HG02678 (cell line): ENCODE data around the gene CHRNA3.
"Not testable (repeated sequence)": the region's sequence is repeated elsewhere in the genome, so short reads cannot be mapped to it uniquely, and the experiment has no call there.

Experiments
- ATAC-seq: cut with Tn5 transposase; IDR thresholded peaks from one replicate; pipeline ENCODE4 v1.9.1; 2021; ENCODE audit warnings: mild to moderate bottlenecking, moderate library complexity; ENCODE audit not compliant: unreplicated experiment

The CHRNA3 gene

DNA sequence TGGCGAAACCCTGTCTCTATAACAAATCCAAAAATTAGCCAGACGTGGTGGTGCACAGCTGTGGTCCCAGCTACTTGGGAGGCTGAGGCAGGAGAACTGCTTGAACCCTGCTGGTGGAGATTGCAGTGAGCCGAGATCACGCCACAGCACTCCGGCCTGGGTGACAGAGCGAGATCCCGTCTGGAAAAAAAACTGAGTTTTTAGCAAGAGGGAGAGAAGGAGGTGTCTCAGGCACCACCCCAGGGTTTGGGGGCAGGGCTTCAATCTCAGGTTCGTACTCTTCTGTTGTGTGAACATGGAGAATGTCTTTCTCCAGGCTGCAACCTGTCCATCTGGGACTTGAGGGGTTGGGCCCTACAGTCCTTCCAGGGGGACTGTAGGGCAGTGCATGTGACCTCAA lies 2.7 kb downstream of the CHRNA3 start:
- no peak for ATAC-seq

DNA sequence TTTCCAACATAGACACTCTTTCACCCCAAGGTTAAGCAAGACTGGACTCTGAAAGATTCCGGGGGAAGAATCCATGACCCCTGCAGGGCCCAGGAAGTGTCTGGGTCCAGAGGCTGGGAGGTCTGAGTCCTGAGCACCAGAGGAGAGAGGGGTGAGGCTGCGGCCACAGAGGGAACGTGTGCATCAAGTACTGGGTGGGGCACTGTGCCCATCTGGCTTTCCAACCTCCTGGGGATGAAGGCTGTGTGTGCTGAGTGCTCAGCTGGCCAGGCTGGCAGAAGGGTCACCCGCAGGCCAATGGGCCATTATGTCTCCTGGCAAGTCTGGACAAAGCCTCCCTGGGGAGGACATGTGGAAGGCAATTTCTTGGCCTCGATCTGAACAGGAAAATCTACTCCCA lies 3.3 kb downstream of the CHRNA3 start:
- ATAC-seq, result no peak

DNA sequence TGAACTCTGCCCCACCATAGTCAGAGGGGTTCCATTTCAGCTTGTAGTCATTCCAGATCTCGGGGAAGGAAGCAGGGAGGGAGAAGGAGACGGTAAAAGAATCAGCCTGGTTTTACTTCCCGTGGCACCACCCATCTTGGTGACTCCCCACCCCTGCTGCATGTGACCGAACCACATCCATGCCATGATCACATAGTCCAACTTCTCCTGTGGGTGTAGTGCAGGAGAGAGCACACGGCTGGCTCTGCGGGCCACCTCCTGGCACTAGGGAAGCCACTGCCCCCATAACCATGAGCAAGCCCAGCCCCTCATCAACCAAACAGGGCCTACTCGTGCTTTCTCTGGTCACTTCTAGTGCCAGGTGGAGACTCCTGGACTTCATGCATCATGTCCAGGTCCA lies 3.7 kb downstream of the CHRNA3 start:
- ATAC-seq, result no peak

DNA sequence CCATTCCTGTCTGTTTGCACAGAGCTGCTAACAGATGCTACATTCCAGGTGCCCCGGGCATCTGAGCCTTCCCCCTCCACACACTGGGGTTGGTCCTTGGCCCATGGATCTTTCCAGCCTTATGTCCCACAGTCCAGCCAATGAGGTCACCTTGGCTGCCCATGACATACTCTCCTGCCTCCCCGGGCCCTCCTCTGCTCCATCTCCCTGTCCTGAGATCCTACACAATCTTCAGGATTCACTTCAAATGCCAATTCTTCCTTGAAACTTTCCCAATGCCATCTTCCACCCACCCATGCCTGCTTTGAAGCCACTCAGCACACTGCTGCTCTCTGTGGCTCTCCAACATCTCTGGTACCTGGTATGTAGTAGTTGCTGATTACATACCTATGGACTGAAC lies 4.3 kb downstream of the CHRNA3 start:
- no peak for ATAC-seq

DNA sequence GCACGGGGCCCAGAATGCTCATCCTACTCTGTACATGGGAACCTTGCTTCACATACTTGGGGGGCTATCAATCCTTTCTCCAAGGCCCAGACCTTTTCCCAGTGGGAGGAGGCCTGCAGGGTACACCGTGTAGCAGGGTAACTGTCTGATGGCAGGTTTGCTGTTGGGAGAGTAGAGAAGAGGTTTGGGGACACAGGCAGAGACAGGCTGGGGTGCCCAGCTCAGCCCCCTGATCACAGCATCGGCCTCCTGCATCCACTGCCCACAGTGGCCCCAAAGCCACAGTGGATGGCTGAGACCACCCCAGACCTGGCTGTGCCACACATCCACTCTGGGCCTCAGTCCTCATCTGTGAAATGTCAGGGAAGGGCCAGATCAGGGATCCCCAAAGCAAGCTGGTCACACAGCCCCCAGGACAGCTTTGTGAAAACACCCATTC lies 5.6 kb downstream of the CHRNA3 start:
- no peak for ATAC-seq

DNA sequence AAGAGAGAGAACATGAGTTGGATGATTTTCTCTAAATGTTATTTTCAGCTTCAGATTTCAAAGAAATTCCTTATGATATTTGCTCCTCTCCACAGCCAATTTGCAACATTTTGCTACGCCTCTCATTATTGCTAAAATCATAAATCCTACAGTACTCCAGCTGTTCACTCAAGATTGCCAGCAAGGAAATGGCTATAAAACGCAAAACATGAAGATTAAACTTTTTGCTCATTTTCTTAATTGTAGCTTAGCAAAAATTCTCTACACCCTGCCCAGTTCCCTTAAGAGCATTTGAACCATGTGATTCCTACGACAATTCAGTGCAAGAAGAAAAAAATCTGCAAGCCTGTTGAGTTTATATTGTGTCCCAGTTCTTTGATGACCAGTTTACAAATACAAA lies 6.8 kb downstream of the CHRNA3 start:
- ATAC-seq, result no peak

DNA sequence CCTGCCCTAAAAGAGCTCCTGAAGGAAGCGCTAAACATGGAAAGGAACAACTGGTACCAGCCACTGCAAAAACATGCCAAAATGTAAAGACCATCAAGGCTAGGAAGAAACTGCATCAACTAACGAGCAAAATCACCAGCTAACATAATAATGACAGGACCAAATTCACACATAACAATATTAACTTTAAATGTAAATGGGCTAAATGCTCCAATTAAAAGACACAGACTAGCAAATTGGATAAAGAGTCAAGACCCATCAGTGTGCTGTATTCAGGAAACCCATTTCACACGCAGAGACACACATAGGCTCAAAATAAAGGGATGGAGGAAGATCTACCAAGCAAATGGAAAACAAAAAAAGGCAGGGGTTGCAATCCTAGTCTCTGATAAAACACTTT lies 11.2 kb downstream of the CHRNA3 start:
- ATAC-seq, result not testable (repeated sequence)

DNA sequence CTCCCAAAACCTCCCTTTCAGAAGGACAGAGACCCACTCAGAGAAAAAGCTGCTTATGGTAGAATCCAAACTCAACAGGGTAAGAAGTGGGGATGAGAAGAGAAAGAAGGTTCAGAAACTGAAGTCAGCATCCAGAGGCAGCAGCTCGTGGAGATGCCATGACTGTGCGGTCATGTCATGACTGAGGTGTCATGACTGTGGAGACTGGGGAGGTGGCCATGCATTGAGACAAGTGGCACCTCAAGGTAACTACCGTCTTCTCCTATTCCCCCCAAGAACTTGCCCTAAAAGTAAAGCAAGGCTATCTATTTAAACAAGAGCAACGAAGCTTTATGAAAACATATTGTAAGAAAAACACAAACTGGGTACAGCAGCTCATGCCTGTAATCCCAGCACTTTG lies 15.1 kb downstream of the CHRNA3 start:
- no peak for ATAC-seq

DNA sequence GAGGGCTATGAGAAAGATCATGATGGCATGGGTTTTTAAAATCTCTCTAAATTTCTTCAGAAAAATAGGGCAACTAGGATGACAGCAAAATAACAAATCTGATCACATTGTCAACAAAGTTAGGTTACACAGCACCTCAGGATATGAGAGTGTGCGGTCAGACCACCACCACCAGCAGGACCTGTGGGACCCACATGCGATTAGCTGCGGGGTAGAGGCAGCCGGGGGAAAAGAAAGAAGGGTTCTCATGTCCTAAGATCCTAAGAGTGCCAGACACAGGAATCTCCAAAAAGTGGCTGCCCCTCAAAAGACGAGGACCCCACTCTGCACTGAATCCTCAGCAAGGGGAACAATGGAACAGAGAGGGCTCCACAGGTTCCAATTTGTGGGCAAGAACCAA lies 15.6 kb downstream of the CHRNA3 start:
- ATAC-seq, result no peak

DNA sequence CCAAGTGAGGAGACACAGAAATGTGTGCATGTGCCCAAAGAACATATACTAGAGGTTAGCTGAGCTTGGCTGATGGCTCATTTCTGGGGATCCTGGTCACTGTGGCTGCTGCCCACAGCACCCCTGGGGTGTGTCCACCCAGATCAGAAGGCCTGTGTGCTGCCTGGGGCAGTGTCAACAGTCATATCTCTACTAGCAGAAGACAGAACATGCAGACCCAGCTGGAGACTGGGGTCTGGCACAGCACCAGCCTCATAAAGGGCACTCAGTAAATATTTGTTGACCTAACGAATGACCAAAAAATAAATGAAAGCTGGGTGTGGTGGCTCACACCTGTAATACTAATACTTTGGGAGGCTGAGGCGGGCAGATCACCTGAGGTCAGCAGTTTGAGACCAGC lies 16.4 kb downstream of the CHRNA3 start:
- no peak for ATAC-seq

DNA sequence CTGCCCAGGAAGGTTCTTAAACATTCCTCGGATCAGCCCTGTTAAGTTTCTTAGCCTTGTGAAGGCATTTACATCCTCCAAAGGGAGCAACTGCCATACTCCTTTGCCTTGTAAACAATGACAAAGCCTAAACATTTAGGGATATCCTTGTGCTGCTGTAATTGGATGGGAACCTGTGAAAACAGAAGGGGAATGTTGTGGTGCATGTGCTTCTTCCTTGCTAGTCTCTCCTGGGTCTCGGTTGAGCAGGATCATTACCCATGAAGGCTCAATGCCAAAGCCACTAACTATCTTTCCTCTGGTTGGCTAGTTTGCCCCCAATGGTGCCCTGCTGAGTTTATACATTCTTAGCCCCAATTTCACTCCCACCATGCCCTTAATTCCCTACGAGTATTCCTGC lies 17.3 kb downstream of the CHRNA3 start:
- ATAC-seq, result no peak

DNA sequence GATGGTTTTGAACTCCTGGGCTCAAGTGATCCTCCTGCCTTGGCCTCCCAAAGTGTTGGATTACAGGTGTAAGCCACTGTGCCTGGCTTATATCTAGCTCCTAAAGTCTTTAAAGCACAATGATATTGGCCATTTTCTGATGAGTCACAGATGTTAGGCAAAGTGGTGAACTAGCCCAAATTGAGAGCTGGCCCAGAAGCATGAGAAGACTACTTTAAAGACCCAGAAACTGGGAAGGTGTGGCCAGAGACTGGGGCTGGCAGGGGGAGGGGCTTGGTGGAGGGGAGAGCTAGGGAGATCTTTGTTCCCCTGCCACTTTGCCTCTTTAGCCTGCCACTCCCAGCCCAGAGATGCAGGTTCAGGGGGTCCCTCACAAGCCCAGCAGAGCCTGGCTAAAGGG lies 21.6 kb downstream of the CHRNA3 start:
- no peak for ATAC-seq

DNA sequence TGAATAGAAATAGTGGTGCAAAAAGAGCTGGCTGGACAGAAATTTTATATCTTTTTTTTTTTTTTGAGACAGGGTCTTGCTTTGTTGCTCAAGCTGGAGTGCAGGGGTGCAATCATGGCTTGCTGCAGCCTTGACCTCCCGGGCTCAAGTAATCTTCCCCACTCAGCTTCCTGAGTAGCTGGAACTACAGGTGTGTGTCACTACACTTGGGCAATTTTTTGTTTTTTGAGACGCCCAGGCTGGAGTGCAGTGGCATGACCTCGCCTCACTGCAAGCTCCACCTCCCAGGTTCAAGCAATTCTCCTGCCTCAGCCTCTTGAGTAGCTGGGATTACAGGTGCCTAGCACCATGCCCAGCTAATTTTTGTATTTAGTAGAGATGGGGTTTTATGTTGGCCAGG lies 22.4 kb downstream of the CHRNA3 start:
- no peak for ATAC-seq

DNA sequence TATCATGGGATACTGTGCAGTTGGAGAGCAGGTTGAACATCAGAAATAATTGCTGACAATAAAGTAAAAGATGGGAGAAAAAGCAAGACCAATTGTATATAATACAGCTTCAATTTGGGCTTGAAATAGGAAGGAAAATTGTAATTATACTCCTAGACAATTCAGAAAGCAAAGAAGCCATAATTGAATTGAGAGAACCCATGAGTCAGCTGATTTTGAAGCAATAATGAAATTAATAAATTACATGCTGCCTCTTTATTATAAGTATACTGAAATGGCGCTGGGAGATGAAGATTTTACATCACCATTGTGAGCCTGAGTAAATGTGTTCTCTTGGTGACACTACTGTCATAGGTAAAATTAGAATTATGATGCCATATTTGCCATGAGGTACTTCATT lies 23.2 kb downstream of the CHRNA3 start:
- ATAC-seq, result no peak

DNA sequence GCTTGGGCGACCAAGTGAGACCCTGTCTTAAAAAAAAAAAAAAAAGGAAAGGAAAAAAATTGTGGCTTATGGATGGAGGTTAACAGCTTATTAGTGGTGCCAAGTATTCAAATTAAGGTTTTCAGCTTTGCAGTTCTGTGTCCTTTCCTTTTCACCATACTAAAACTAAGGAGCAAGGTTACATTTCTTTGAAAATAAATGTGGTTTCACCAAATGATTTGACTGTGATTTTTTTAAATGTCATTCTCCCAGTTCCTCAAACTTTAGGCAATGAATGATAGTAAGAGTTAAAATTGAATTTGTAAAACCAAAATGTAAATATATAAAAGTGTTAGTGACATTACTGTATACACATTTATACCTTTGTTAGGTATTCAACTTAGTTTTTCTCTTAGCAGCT lies 45.9 kb downstream of the CHRNA3 start:
- ATAC-seq, result no peak

DNA sequence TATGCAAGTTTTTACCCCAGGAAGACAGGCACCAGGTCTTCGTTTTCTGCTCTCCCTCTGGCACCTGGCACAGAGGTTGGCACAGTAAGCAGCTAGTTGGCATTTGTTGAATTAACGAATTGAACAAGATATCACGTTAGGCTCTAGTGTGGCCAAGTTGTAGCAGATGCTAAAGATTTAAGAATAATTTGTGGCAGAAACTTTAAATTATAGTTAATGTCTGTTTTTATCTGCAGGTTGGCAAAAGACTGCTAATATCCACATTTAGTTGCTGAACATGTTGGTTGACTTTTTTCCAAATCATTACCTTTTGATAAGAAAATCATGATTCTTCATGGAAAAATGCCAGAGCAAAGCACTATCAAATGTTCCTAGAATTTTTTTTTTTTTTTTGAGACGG lies 47.4 kb downstream of the CHRNA3 start:
- ATAC-seq, result no peak

DNA sequence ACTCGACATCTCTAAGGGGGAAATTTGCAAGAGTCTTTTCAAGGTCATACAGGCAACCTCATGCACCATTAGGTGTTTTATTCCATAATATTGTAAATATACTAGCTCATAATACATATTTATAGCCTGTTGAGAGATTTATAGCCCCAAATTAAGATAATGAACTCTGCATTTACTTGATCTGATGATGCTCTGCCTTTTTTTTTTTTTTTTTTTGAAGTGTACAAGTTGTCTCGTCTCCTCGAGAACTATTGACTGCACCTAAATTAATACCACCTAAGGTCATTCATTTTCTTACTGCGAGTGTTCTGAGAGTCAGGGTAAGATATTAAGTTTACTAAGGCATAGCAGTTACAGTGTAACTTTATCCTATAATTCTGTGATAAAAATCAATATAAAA lies 49.4 kb downstream of the CHRNA3 start:
- no peak for ATAC-seq

DNA sequence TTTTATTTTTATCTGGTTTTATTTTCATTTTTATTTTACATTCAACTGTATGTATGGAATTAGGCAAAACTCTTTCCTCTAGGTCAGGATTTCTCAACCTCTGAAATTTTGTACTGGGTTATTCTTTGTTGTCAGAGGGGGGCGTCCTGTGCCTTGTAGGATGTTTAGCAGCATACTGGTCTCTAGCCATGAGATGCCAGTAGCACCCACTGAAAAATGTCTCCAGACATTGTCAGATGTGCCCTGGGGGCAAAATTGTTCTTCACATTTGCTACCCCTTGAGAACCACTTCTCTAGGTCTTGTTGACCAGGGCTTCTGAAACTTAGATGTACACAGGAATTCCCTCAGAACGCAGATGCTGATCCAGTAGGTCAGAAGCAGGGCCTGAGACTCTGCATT lies 50.1 kb downstream of the CHRNA3 start:
- ATAC-seq, result no peak

DNA sequence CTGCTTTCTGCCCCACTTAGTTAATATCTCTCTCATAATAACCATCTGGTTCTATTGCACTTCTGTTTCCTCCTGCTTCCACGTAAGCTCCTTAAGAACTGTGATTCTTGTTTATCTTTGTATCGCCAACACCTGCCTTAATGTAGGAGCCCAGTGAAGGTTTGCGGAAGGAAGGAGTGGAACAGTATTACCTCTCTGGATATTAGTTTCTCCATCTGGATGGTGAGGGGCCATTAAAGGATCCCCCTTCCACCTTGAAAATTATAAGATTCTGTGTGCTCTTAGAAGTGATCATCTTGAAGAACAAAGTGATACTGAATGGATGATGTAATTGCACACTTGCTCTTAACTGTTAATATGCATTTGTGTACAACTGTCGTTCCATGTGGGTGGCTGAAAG lies 53.3 kb downstream of the CHRNA3 start:
- ATAC-seq, result no peak

DNA sequence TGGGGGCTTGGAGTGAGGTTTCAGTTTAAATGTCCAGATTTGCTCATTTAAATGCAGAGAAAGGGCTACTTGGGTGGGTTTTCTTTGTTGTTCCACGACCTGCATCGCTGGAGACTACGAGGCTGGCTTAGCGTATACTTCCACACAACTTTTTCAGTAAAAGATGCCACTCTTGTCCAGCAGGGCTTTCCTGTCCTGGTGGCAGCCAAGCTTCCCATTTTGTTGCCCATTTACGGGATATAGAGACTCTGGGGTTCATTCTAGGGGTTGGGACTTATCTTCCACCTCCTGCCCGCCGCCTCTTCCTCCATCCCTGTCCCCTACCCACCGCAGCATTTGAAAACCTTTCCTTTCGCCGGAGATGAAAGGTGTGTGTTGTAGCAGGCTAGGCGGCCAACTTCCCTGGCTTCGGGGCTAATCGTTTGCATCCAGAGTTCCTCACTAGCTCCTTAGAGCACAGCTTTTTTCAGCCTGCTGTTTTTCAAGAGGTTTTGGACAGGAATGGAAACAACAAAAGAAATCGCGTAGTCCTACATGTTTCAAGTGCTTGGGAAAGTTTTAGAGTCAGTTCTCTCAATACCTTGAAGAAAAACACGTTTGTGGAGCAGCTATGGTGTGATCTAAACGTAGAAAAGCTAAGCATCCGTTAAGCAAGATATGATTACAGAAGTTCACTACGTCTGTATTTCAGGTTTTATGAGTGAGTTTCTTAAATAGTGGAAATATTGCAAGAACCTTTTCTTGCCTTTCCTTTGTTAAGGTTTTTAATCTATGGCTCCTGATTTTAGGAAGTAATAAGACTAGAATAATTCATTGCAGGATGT lies 54.6 kb downstream of the CHRNA3 start:
- peak; percentile 12 for ATAC-seq

DNA sequence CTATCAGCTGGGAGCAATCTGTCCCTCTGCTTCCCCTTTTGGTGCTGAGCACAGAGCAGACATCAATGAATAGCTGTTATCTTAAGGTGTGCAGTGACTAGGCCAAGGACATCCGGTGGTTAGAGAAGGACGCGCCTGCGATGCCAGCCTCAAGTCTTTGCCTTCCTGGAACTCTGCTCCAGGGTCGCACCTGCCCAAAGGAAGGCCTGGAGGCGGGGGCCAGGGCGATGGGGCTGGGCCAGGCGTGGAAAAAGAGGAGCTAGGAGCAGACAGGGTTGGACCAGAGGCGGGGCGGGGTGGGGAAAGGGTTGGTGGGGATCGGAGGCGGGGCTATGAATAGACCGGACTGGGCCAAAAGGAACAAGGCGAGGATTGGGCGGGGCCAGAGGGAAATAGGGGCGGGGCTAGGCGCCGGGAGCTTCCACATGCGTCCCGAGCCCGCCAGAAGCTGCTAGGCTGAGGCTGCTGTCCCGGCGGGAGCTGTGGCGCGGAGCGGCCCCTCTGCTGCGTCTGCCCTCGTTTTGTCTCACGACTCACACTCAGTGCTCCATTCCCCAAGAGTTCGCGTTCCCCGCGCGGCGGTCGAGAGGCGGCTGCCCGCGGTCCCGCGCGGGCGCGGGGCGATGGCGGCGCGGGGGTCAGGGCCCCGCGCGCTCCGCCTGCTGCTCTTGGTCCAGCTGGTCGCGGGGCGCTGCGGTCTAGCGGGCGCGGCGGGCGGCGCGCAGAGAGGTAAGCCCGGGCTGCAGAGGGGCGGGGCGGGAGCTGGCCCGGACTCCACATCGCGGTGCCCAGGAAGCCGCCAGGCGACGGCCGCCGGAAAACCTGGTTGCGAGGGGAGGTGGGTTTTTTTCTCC lies 55.5 kb downstream of the CHRNA3 start, which contains the start of gene CHRNA5:
TSS of gene CHRNA5 (plus strand) at position 424 of the 854 bp plus-strand sequence. CDS start at position 624, 200 bp downstream.
- ATAC-seq, result peak; percentile 85

DNA sequence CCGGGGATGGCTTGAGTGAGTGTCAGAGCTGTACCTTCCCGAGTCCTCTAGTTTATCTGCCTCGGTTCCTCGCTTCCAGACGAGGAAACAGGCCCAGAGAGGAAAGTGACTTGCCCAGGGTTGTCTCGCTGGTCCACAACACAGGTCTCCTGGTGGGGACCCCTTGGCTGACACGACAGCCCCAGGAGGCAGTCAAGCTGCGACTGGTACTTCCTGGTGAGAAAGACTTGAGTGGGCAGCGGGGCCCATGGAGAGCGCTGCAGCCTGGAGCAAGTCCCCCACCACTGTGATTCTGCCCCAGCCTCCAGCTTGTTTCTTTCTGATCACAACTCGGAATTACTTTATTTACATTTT lies 56.1 kb downstream of the CHRNA3 start:
- ATAC-seq, result peak; percentile 10
